WERI-Rb-1 (cell line): ENCODE results near the gene FRRS1L.
"Not testable (repeated sequence)": the region's sequence is repeated elsewhere in the genome, so short reads cannot be mapped to it uniquely, and the experiment has no call there.

ENCODE experiments used
- DNase-seq: peaks from one replicate; pipeline ENCODE4 v3.0.0-alpha.2; 2020
- H3K27ac ChIP-seq: fragments of 250-450 bp; sonication (Bioruptor Pico); 2 replicates; pipeline ENCODE4 v1.5.1; 2020; ENCODE audit warnings: mild to moderate bottlenecking, moderate library complexity
- H3K27me3 ChIP-seq: fragments of 250-450 bp; sonication (Bioruptor Pico); 2 replicates; pipeline ENCODE4 v1.5.1; 2021; ENCODE audit warnings: mild to moderate bottlenecking, low read depth, moderate library complexity; ENCODE audit not compliant: insufficient read depth, severe bottlenecking
- H3K36me3 ChIP-seq: fragments of 250-450 bp; sonication (Bioruptor Pico); 2 replicates; pipeline ENCODE4 v1.5.1; 2020; ENCODE audit warnings: mild to moderate bottlenecking, moderate library complexity
- H3K4me3 ChIP-seq: 2 replicates; pipeline ENCODE4 v1.5.1; 2011; ENCODE audit warnings: low read depth, mild to moderate bottlenecking, control low read depth, low read length
- H3K9me3 ChIP-seq: fragments of 250-450 bp; sonication (Bioruptor Pico); 2 replicates; pipeline ENCODE4 v1.5.1; 2021; ENCODE audit warnings: mild to moderate bottlenecking, moderate library complexity; ENCODE audit not compliant: severe bottlenecking
- TF ChIP-seq, protein P1 (sequence below): IDR thresholded peaks from 2 replicates; pipeline ENCODE4 v1.5.1; 2011; ENCODE audit warnings: low read depth, mild to moderate bottlenecking, control low read depth, inconsistent platforms, low read length

The FRRS1L gene

DNA sequence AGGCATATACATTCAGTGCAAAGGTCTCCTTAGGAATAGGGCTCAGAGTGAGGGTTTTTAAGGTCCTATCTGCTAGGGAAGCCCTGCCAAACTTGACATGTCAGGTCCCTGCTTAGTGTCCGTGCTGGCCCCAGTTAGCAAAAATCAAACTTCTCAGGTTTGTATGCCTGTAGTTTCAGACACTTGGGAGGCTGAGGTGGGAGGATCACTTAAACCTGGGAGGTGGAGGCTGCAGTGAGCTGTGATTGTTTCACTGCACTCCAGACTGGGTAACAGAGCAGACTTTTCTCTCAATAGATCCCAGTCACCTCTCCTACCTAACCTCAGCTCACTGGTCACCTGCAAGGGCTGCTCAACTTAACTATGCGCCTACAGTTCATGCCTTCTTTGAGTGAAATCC, 28.6 kb downstream of the FRRS1L start:
- Histone ChIP-seq H3K27ac (no peak overlapping the region), H3K4me3 (no peak overlapping the region), H3K27me3 (no peaks in the 10 kb centered on the region), H3K36me3 (no peaks in the 10 kb centered on the region; the same call in 1 of the 2 replicates), H3K9me3 (no peaks in the 10 kb centered on the region)
- TF ChIP-seq, protein P1, sequence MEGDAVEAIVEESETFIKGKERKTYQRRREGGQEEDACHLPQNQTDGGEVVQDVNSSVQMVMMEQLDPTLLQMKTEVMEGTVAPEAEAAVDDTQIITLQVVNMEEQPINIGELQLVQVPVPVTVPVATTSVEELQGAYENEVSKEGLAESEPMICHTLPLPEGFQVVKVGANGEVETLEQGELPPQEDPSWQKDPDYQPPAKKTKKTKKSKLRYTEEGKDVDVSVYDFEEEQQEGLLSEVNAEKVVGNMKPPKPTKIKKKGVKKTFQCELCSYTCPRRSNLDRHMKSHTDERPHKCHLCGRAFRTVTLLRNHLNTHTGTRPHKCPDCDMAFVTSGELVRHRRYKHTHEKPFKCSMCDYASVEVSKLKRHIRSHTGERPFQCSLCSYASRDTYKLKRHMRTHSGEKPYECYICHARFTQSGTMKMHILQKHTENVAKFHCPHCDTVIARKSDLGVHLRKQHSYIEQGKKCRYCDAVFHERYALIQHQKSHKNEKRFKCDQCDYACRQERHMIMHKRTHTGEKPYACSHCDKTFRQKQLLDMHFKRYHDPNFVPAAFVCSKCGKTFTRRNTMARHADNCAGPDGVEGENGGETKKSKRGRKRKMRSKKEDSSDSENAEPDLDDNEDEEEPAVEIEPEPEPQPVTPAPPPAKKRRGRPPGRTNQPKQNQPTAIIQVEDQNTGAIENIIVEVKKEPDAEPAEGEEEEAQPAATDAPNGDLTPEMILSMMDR, result no peak
- no peak for DNase-seq

DNA sequence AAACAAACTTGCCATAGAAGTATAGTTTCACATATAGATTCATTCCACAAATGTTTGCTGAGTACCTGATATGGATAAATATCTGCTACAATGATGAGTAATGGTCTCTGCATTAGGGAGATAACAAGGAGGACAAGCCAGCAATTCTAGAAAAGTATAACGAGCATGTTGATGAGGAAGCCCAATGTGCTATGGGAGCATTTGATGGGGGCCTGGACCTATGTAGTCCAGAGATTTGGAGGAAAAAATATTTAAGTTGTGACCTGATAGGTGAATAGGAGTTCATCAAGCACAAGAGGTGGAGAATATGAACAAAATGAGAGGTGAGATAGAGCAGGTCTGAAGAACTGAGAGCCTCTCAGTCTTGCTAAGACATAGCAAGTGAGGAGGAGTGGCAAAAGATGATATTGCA, 32.9 kb downstream of the FRRS1L start:
- Histone ChIP-seq H3K36me3 (no peaks in the 10 kb centered on the region), H3K9me3 (no peaks in the 10 kb centered on the region), H3K27me3 (no peaks in the 10 kb centered on the region), H3K27ac (no peak overlapping the region), H3K4me3 (no peak overlapping the region)
- TF ChIP-seq, protein P1, result no peak
- no peak for DNase-seq

DNA sequence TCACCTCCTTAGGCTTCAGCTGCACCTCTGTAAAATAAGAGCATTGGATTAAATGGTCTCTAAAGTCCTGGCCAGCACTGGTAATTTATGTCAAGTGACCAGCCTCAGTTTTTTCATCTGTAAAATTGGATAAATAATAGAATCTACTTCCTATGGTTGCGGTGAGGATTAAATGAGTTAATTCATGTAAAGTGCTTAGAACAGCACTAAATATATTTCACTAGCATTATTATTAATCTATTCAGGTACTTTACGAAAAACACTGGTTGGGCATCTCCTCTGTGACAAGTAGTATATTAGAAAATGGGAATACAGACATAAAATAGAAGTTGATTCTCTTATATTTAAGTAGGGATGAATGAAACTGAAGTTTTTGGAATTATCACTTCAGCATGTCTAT, 33.5 kb downstream of the FRRS1L start:
- H3K4me3 ChIP-seq, result no peak overlapping the region
- no peak overlapping the region for H3K27ac ChIP-seq
- no peak for DNase-seq
- no peaks in the 10 kb centered on the region for H3K27me3 ChIP-seq
- H3K36me3 ChIP-seq, result no peaks in the 10 kb centered on the region
- TF ChIP-seq, protein P1, result no peak
- no peaks in the 10 kb centered on the region for H3K9me3 ChIP-seq

DNA sequence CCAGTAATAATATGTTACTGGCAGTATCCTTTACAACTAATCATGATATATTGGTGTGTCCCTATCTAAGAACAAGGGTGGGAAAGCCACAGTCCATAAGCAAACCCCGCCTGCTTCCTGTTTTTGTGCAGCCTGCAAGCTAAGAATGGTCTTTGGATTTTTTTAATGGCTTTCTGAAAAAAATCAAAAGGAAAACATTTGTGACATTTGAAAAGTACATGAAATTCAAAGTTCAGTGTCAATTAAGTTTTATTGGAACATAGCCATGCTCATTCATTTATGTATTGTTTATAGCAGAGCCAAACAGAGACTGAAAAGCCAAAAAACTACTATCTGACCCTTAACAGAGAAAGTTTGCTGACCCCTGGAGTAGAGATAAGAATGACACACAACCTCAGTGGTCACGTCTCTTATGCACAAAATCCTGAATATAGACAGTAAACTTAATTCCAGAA, 34.5 kb downstream of the FRRS1L start:
- Histone ChIP-seq H3K4me3 (no peak overlapping the region), H3K27ac (no peak overlapping the region), H3K9me3 (no peaks in the 10 kb centered on the region), H3K36me3 (no peaks in the 10 kb centered on the region), H3K27me3 (no peaks in the 10 kb centered on the region)
- TF ChIP-seq, protein P1, result no peak
- DNase-seq, result no peak

DNA sequence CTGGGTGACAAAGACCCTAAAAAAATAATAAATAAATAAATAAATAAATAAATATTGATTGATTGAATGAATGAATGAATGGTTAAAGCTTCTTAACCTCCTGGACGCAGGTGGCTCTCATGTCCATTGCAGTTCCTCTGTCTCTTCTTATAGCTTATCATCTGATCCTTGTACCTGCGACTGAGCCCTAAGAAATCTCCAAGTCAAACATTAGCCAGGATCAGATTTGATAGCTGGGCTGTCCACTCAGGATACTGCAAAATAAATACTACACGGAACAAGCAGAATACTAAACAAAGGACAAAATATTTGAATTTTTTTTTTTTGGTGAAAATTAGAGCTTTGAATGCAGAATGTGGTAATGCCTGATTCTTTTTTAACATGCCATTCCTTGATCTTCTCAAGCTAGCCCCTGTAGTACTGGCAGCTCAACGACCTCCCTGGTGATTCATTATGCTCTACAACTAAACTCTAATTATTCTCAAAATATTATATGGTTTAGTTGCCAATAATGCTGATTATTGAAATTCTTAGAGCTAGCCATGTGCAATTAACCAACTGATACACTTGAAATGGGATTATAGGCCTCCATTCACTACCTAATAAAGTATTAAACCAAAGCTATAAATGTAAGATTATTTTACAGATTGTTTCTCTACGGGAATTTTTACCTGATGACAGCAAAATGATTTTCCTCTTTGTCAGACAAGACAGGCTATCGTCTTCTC, 37.4 kb downstream of the FRRS1L start:
- TF ChIP-seq, protein P1, result no peak
- no peak for DNase-seq
- H3K4me3 ChIP-seq, result no peak overlapping the region
- H3K27me3 ChIP-seq, result no peaks in the 10 kb centered on the region
- H3K9me3 ChIP-seq, result no peaks in the 10 kb centered on the region
- no peak overlapping the region for H3K27ac ChIP-seq
- no peaks in the 10 kb centered on the region for H3K36me3 ChIP-seq

DNA sequence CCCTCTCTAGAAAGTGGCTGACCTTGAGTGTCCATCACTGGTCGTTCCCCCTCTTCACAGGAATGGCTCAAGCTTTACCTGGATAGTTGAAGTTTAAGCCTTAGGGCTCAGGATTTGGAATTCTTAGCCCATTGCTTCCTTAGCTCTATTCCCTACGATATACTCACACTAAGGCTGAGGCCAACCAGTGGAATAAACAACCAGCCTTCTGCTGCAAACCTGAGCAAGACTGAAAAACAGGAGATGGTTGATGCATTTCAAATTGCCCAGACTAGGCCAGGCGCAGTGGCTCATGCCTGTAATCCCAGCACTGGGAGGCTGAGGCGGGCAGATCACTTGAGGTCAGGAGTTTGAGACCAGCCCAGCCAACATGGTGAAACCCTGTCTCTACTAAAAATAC, 40.4 kb downstream of the FRRS1L start:
- H3K4me3 ChIP-seq, H3K27me3 ChIP-seq, H3K27ac ChIP-seq, H3K36me3 ChIP-seq, H3K9me3 ChIP-seq, DNase-seq: not testable (repeated sequence)
